ENCODE measurements around the gene PLCB4. TPM values are rescaled to one million over a fixed set of nuclear protein-coding genes. Genes with fewer than 3 reads are reported as not detected.

The PLCB4 gene
- total RNA-seq, 1 donor from 2014 or later: 53.3 TPM

GRCh38 chr20:9163251-9163650, 94.4 kb downstream of the PLCB4 start:
- no peak for DNase-seq (ENCODE audit: low read depth, low spot score)
- Mint-ChIP-seq H3K27ac (ENCODE audit: unreplicated experiment) (no peak overlapping the region), H3K27me3 (ENCODE audit: low read depth) (no peaks in the 10 kb centered on the region), H3K4me1 (peaks cover 35% of the 10 kb centered on the region), H3K36me3 (ENCODE audit: low read depth) (no peaks in the 10 kb centered on the region), H3K9me3 (no peaks in the 10 kb centered on the region), H3K4me3 (no peak overlapping the region)
- no peak for TF ChIP-seq CTCF (conservative IDR thresholded peaks at IDR 0.05)

GRCh38 chr20:9163995-9164394, 95.1 kb downstream of the PLCB4 start:
- TF ChIP-seq CTCF (conservative IDR thresholded peaks at IDR 0.05): no peak
- Mint-ChIP-seq H3K27ac (ENCODE audit: unreplicated experiment) (no peak overlapping the region), H3K9me3 (no peaks in the 10 kb centered on the region), H3K27me3 (ENCODE audit: low read depth) (no peaks in the 10 kb centered on the region), H3K4me1 (peaks cover 35% of the 10 kb centered on the region), H3K36me3 (ENCODE audit: low read depth) (no peaks in the 10 kb centered on the region), H3K4me3 (no peak overlapping the region)
- DNase-seq (ENCODE audit: low read depth, low spot score): no peak

- H3K27ac Mint-ChIP-seq (ENCODE audit: unreplicated experiment): no peak overlapping the region
- no peak overlapping the region for H3K4me3 Mint-ChIP-seq
- H3K9me3 Mint-ChIP-seq: no peaks in the 10 kb centered on the region
- peaks cover 32% of the 10 kb centered on the region for H3K4me1 Mint-ChIP-seq
- no peak for DNase-seq (ENCODE audit: low read depth, low spot score)
- no peaks in the 10 kb centered on the region for H3K27me3 Mint-ChIP-seq (ENCODE audit: low read depth)
- H3K36me3 Mint-ChIP-seq (ENCODE audit: low read depth): peaks cover 2% of the 10 kb centered on the region
- TF ChIP-seq CTCF (conservative IDR thresholded peaks at IDR 0.05): no peak
Observed at GRCh38 chr20:9165261-9165660, 96.4 kb downstream of the PLCB4 start.

GRCh38 chr20:9166153-9166780, 97.4 kb downstream of the PLCB4 start:
- no peak for DNase-seq (ENCODE audit: low read depth, low spot score)
- no peaks in the 10 kb centered on the region for H3K9me3 Mint-ChIP-seq
- peaks cover 2% of the 10 kb centered on the region for H3K36me3 Mint-ChIP-seq (ENCODE audit: low read depth)
- TF ChIP-seq CTCF (conservative IDR thresholded peaks at IDR 0.05): no peak
- H3K27me3 Mint-ChIP-seq (ENCODE audit: low read depth): no peaks in the 10 kb centered on the region
- H3K4me3 Mint-ChIP-seq: no peak overlapping the region
- peaks cover 25% of the 10 kb centered on the region for H3K4me1 Mint-ChIP-seq
- H3K27ac Mint-ChIP-seq (ENCODE audit: unreplicated experiment): no peak overlapping the region

- no peak for DNase-seq (ENCODE audit: low read depth, low spot score)
- no peak for TF ChIP-seq CTCF (conservative IDR thresholded peaks at IDR 0.05)
- H3K27ac Mint-ChIP-seq (ENCODE audit: unreplicated experiment): no peak overlapping the region
- peaks cover 2% of the 10 kb centered on the region for H3K36me3 Mint-ChIP-seq (ENCODE audit: low read depth)
- no peaks in the 10 kb centered on the region for H3K27me3 Mint-ChIP-seq (ENCODE audit: low read depth)
- no peaks in the 10 kb centered on the region for H3K9me3 Mint-ChIP-seq
- H3K4me3 Mint-ChIP-seq: no peak overlapping the region
- peaks cover 36% of the 10 kb centered on the region for H3K4me1 Mint-ChIP-seq
Observed at GRCh38 chr20:9169409-9169808, 100.5 kb downstream of the PLCB4 start.

All from neural crest cell (in vitro differentiated cells).